Activated CD4-positive, alpha-beta T cell treated with anti-CD3 and anti-CD28 coated beads, Interleukin-10, Interleukin-2, amounts not matched to agents 100 ng/mL and 50 ng/mL, durations not matched to agents 16 hours and 8 hours (primary cell): Measurements from ENCODE around the gene OMG.
"Not testable (repeated sequence)": the region's sequence is repeated elsewhere in the genome, so short reads cannot be mapped to it uniquely, and the experiment has no call there.

Source experiments
- DNase-seq: peaks from one replicate; pipeline ENCODE4 v3.0.0-alpha.2; 2020

The OMG gene

DNA sequence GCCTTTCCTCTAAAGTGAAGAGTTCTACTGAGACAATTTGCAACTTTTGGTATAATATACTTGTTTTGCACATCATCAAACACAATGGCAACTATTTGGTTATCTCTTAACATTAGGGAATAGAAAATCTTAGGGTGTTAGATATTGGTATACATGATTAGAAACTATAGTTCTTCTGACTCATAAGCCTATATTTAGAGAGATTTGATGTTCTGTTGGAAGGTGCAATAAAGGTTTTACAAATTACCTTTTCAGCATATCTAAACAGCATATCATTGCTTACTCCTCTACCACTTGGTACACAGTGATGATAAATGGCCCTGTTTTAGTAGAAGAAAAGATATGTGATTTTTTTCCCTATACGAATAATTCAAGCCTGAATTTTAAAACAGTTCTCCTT lies 10.6 kb upstream of the OMG start:
- no peak for DNase-seq

DNA sequence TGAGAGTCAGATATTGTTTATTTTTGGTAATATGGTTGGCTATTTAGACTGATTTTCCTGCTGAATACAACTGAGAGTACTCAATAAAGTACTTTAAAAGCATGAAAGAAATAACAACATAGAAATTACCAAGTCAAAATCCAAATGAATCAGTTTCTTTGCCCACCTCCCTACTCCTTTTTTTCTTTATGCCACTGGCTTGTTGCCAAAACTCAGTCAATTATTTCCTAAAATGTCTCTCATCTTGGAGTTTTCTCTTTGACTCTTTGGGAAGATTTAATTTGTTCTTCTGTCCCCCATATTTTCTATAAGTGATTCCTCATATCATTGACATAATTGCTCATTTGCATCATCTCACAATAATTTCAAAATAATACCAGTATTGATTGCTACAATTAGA lies 2.6 kb upstream of the OMG start:
- no peak for DNase-seq

DNA sequence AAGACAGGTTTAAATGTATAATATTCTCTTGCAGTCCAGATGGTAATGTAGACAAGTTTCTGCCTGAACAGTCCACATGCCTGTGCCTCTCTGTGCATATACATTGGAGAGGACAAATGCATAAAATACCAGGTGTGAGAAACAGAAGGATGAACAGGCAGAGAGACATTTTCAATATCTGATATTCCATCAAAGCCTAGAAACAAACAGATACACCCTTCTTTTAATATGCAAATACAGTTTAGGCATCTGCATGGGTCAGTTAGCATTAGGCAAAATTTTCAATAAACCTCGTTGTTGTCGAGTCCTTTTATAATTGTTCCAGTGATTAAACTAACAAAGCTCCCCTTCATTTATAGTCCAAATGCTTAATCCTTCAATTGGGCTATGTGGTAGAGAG lies 897 bp downstream of the OMG start:
- DNase-seq: no peak

DNA sequence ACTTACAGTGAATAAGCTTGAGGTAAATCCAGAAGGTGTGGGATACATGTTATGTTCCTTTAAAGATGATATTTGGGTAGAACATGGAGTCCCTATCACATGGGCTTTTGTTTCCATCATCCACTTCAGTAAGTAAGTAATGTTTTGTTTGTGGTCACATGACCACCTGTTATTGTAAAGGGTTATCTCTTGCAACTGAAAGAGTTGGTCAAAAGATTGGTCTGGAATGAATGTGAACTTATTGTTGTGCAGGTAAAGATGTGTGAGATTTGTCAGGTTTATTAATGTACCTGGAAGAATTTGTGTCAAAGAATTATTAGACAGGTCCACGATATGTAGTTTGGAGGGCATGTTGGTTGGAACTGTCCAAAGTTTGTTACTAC lies 1.6 kb downstream of the OMG start:
- no peak for DNase-seq

DNA sequence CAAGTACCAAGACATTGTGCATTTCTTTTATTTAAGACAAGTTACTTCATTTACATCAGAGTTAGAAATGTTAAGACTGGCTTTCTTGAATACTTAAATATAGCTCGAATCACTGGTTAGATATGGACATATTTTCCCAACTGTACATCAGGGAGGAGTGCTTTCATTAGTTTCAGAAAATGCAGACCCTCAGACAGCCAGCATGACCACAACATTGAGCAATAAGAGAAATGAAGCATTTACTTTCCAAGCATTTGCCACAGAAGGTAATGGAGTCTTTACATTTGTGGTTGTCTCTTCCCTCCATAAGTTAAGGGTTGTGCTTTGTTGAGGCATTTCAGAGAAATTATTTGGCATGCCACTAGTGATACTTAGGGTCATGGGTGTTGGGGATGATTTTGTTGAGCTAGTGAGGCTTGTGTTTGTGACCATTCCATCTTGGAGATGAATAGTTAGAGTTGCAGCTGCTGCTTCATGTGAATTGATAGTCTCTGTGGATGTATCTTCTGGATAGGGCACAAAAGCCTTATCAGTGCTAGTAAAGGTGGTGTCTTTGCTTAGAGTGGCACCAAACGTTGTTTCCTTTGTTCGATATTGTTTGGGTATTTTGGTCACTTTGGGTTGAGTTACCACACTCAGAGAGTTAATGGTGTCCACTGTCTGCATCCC lies 2.1 kb downstream of the OMG start:
- no peak for DNase-seq

DNA sequence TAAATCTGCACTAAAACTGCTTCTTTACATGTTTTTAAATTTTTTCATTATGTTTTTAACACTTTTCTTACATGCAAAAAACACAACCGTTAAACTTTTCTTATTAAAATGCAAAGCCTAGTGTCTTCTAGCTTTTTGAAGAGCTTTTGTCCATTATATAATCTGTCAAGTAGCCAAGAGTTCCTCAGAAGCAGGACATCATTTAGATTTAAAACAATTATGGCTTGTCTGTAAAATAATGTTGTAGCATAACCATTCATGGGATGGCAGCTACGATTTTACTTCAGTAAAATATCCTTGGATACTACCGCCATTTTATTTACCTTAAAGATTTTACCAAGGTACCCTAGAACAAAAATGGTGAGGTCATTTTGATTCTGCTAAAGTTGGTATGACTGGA lies 2.8 kb downstream of the OMG start:
- DNase-seq: no peak

GRCh38 chr17:31293581-31293980 lies 3.5 kb downstream of the OMG start:
- DNase-seq: no peak

DNA sequence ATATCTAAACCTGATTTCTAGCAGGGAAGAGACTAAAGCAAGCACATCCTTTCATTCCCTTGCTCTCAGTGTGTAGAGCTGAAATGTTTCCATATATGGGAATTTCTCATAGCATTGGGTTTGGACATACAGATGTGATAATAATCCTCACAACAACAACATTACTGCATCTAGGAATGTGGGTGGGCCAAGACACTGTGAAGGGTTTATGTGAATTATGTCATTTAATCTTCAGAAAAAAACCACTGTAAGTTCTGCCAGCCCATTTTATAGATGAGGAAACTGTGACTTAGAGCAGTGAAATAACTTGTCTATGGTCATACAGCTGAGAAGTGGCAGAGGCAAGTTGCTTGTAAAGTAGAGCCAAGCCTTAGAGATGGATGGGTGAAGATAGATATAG lies 5.2 kb downstream of the OMG start:
- DNase-seq: no peak

GRCh38 chr17:31289790-31290189 lies 7.2 kb downstream of the OMG start:
- no peak for DNase-seq

- not testable (repeated sequence) for DNase-seq
These were observed 9.1 kb downstream of the OMG start for GRCh38 chr17:31287932-31288331.

GRCh38 chr17:31286587-31286986 lies 10.5 kb downstream of the OMG start:
- no peak for DNase-seq

DNA sequence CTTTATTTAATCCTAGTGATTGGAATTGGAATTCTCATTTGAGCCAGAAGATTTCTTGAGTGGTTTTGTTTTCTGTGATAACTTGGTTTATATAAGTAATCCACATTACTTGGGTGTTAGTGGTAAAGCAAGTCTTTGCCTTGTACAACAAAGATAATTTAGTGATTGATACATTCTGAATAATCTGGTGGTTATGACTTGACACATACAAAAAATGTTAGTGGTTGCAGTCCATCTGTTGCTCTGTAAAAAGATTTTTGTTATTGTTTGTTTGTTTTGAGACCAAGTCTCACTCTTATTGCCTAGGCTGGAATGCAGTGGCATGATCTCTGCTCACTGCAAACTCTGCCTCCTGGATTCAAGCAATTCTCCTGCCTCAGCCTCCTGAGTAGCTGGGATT lies 13.2 kb downstream of the OMG start:
- DNase-seq: no peak

DNA sequence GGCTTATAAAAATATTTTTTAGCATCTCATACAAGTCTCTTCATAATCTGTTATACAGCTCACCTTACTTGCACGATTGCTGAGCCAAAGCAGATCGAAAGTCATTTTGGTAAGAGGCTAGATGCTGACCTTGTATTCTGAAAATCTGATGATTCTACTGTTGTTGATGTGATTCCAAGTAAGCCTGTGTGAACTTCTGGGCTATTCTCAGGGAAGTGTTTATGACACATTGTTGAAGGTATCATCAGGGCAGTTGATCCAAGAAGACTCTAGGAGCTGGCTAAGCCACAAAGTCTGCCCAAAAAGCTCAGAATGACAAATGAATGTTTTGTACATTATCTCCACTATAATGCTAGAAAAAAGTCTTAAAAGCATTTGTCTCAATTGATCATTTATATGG lies 16.0 kb downstream of the OMG start:
- DNase-seq: no peak

DNA sequence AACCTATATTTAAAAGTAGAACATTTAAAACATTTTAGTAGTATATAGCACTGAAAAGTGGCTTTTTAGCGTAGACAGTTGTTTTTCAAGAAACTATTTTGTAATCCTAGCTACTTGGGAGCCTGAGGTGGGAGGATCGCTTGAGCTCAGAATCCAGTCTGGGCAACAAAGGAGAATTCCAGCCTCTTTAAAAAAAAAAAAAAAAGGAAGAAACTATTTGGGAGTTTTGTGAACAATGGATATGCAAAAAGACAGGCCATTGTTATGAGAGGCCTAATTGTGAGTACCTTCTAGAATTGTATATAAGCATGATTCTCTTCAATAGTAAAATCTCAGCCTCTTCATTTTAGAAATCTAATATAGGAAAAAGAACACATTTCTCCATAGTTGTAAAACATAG lies 17.6 kb downstream of the OMG start:
- DNase-seq: no peak

GRCh38 chr17:31275116-31275515 lies 21.9 kb downstream of the OMG start:
- no peak for DNase-seq

GRCh38 chr17:31274252-31274651 lies 22.8 kb downstream of the OMG start:
- no peak for DNase-seq

- no peak for DNase-seq
These were observed 23.5 kb downstream of the OMG start for GRCh38 chr17:31273516-31273915.

DNA sequence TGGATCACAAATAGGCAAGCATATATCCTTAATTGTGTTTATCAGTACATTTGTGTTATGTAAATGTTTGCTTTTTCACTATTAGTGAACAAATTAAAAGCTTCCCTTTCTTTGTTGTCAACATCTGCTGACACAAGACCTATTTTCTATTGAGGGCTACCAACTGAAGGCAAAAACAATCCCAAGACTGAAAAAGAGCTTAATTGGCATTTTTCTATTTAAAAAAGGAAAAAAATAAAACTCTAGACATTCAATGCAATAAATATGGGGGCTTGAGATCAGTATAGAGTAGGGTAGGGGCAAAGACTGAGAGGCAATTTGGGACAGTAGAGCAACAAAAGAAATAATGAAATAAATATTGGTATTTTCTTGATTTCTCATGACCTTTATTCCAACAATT lies 24.2 kb downstream of the OMG start:
- DNase-seq: no peak

- no peak for DNase-seq
These were observed 24.8 kb downstream of the OMG start for GRCh38 chr17:31272236-31272635.

DNA sequence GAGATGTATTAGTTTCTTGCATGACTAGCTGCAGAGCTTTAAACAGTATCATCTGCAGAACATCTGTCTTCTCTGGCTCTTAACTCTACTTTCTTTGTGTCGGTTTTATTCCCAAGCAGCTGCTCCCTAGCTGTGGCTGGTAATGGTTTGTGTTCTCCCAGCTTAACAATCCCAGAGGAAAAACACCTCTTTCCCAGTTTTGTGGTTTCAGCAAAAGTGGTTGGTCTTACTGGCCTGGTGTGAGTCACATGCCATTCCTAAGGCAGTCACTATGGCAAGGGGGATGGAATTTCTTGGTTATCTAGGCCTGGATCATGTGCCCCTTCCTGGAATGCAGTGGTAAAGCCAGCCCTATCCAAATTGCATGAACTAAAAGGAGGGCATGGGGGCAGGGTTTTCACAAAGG lies 27.5 kb downstream of the OMG start:
- no peak for DNase-seq

- DNase-seq: no peak
These were observed 27.9 kb downstream of the OMG start for GRCh38 chr17:31269036-31269577.

DNA sequence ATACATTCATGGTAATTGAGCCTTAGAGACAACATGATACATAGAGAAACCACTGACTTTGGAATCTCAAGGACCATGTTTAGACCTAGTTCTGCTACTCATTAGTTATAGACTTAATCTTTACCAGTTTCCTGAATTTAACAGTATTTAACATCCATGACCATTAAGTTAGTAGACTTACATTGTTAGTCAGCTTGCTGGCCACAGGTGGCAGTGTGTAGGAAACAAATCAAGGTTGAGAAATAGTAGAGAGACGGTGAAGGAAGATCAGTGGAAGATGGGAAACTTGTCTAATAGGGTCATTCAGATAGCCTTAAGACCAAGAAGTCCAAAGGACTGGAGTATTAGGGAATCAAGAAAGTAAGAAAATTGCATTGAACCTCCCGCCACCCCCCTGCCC lies 31.0 kb downstream of the OMG start:
- peak; percentile 8 for DNase-seq

GRCh38 chr17:31262923-31263322 lies 34.1 kb downstream of the OMG start:
- not testable (repeated sequence) for DNase-seq

DNA sequence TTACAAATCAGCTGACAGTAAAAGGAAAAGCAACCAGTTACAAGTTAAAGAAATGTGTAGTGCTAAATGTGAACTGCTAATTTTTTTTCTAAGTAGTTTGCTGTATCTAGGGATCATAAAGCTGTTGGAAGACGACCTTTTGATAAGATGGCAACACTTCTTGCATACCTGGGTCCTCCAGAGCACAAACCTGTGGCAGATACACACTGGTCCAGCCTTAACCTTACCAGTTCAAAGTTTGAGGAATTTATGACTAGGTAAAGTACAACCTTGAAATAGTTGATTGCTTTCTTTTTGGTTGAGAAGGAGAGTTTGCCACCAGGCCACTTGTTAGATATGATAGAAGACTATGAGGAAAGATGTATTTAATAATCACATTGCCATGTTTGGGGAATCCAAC lies 35.4 kb downstream of the OMG start:
- DNase-seq: no peak

DNA sequence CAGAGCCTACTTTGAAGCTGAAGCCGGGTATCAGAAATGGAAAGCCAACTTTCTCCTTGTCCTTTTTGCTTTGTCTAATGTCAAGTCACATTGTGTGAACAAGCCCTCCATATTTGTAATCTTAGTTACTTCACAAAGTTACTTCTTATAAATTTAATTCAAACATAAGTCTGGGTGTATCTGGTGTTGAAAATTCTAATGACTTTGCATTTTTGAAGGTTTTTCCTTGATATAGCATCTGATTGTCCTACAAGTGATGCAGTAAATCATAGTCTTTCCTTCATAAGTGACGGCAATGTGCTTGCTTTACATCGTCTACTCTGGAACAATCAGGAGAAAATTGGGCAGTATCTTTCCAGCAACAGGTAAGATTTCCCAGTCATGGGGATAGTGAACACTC lies 36.9 kb downstream of the OMG start:
- no peak for DNase-seq

DNA sequence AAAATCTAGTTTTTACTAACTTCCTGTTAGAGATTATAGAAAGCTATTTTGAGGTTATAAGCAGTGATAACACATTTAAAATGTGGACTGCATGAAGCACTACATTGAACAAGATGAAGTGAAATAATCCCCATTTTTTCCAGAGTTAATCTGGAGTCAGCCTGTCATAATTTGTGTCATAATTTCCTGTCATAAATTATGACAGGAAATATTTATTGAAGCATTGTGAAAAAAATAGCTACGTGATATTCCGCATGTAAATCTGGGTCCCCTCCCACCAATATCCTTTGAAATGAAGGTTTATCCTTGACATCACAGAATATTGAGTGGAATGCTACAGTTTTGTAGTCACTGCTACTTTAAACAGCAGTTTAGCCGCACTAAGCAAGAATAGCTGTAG lies 40.1 kb downstream of the OMG start:
- no peak for DNase-seq
